ENCODE results near the gene EPB41L5.
"Not testable (repeated sequence)": the region's sequence is repeated elsewhere in the genome, so short reads cannot be mapped to it uniquely, and the experiment has no call there.

Gene EPB41L5

DNA sequence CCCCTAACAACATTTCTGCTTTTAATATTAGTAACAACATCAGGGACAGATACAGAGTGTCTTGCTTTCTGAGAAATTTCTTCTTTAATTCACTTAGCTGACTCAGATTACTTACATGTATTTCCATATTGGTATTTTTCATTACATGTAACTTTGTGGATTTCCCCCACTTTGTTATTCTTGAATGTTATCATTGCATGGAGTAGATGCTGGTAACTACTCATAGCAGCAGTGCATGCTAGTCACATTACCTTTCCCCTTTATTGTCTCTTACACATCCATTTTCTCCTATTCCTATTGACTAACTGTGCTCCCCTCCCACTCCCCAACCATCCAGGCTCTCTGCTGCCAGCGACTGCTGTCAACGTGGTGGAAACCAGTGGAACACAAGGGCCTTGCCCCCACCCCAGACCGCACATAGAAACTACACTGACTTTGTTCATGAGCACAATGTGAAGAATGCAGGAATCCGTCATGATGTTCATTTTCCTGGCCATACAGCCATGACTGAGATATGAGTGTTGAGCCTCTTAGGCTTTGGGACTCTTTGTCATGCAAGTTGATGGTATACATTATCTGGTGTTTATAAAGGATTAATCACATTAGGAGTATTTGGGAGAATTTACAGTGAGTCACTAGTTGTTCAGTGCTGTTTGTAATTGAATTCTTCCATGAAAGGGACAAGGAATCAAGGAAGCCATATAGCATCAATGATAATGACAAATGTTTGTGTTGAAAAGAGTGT is 91.0 kb downstream of the EPB41L5 start:
- DNase-seq = peak; percentile 97

DNA sequence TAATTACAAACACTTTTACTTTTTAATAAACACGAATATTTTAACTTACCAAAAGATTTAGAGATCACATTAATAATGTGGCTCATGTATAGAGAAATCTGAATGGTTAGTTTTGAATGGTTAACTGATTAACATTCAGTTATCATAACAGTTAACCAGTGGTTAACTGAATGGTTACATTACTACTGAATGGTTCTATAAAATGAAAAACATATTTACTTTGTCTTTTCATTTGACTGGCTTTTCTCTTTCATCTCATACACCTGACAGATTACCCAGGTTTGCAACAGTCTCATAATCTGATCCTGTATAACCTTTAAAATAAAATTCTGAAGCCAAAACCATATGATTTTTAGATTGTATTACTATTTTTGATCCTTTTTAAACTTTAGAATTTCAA is 91.9 kb downstream of the EPB41L5 start:
- DNase-seq = no peak

DNA sequence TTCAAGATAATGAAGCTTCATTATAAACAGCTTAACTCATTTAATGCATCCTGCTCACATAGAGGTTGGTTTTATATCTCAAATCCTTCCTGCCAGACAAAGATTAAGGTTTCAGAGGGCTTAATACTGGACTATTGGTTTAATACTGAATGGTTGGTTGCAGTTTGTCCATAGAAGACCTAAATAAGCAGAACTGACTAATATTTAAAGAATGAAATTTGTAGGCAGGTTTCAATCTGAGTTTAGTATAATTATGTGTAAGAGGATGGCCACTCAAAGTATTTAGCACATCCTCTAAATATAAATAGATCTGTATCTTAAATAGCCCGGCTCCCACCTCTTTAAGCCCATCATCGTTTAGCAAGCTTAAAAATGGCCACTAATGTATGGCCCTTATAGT is 92.5 kb downstream of the EPB41L5 start:
- peak; percentile 21 for DNase-seq

DNA sequence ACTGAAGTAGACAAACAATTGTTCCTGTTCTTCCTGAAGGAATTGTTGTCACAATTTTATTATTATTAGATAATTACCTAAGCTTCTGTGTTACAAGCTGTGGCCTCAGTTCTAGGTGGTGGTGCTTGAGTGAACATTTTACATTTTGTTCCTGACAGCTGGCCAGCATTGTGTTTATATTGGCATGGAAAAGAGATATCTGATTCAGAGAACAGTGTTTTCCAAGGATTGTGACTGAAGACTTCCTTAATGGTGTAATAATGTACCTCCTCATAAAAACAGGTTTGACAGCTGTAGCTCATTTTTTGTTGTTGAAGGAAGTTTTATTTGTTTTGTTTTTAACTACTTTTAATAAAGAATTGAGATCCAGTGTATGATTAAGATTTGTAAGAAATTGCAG is 95.2 kb downstream of the EPB41L5 start:
- peak; percentile 82 for DNase-seq

DNA sequence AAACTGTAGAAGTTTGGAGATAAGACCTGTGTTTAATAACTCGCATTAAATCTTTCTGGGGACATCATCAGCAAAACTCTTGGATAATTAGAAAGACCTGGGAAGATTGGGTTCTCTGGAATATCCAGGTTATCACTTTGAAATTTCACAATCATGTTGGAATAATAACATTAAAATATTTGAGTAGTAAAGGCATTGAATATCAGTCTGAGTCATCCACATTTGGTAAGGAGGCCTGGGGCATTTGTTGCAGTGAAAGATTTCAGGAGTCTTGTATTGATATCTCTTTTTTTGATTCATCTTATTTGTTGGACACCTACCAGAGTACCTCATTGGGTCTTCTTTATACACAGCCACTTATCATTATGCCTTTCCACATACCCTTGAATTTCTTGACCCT is 95.9 kb downstream of the EPB41L5 start:
- peak; percentile 60 for DNase-seq

DNA sequence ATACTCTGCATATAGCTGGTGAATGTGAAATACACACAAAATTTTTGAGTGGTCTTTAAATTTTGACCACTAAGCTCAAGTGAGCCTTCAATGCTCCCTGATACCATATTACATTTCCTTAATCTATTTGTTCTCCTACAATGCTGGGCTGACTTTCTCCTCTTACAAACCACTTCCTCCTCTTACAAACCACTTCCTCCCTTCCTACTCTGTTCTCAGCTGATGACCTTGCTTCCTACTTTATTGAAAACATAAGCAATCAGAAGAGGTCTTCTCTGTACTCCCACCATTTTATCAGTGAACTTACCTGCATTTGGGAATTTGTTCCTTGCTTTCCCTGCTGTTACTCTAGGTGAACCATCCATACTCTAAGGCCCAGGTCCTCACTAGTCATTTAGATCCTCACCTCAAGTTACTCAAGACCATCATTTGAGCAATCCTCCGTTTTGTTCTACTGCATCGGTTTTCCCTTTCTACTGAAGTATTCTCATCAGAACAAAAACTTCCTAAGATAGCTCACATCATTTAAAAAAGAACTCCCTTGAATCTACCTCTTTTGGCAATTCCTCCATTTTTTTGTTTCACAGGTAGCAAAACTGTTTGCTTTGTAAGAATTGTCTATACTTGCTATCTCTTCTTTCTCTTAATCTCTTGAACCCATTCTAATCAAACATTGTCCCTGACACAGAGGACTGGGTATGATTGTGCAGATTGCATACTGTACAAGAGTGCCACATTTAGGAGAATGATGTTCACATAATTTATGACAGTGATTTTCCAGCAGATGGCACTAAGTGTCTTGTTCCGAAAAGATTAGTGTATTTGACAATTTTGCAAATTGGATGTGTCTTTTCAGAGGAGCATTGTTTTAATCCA is 96.5 kb downstream of the EPB41L5 start:
- peak; percentile 57 for DNase-seq

DNA sequence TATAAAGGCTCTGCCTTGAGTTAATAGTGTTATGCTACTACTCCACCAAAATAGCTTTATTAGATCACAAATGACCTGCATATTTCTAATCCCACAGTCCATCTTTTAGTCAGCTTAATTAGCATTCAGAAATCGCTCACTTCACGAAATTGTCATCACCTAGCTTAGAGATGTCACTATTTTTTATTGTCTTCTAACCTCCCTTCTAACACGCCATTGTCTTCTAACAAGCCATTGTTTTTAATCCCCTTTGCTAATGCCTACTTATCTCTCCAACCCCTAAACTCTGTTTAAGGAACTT is 97.1 kb downstream of the EPB41L5 start:
- no peak for DNase-seq

DNA sequence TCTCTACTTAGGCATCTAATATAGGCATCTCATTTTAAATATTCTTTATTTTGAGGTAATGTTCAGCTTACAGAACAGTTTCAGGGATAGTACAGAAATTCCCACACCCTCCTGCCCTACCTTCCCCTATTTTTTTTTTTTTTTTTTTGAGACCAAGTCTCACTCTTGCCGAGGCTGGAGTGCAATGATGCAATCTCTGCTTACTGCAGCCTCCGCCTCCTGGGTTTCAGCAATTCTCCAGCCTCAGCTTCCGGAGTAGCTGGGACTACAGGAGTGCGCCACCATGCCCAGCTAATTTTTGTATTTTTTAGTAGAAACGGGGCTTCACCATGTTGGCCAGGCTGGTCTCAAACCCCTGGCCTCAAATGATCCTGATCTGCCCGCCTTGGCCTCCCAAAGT is 97.6 kb downstream of the EPB41L5 start:
- DNase-seq = no peak

DNA sequence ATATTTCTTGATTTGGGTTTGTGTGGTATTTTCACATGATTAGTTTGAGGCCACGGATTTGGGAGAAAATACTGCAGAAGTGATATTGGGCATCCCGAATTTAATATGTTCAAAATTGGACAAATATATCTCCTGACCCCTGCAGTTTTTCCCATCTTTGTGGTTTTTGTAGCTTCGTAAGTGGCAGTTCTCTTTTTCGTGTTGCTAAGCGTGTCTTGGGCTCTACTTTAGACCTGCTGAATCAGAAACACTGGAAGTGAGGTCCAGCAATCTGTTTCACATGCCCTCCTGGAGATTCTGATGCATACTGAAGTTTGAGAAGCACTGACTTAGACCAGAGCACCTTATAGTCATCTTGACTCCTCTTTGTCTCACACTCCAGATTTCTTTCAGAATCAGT is 98.3 kb downstream of the EPB41L5 start:
- no peak for DNase-seq

DNA sequence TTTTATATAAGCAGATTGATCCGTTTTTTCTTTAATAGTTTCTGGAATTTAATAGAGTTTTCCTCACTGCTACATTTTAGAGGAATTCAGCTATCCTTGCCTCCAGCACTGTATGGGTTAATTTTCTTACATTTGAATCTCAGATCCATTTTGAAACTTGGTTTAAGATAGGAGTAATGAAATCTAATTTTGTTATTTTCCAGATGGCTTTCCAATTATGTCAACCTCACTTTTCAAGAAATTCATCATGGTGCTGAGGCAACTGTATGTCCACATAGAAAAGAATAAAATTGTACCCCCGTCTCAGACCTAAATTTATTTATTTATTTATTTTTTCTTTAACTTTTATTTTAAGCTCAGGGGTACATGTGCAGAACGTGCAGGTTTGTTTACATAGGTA is 105.1 kb downstream of the EPB41L5 start:
- no peak for DNase-seq

DNA sequence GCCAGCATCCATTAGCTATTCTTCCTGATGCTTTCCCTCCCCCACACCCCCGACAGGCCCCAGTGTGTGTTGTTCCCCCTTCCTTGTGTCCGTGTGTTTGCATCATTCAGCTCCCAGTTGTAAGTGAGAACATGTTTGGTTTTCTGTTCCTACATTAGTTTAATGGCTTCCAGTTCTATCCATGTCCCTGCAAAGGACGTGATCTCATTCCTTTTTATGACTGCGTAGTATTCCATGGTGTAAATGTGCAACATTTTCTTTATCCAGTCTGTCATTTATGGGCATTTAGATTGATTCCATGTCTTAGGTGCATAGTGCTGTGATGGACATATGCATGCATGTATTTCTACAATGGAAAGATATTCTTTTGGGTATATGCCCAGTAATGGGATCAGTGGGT is 105.6 kb downstream of the EPB41L5 start:
- DNase-seq = no peak

DNA sequence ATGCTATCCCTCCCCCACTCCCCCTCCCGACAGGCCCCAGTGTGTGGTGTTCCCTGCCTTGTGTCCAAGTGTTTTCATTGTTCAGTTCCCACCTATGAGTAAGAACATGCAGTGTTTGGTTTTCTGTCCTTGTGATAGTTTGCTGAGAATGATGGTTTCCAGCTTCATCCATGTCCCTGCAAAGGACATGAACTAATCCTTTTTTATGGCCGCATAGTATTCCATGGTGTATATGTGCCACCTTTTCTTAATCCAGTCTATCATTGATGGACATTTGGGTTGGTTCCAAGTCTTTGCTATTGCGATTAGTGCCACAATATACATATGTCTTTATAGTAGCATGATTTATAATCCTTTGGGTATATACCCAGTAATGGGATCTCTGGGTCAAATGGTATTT is 108.5 kb downstream of the EPB41L5 start:
- not testable (repeated sequence) for DNase-seq

DNA sequence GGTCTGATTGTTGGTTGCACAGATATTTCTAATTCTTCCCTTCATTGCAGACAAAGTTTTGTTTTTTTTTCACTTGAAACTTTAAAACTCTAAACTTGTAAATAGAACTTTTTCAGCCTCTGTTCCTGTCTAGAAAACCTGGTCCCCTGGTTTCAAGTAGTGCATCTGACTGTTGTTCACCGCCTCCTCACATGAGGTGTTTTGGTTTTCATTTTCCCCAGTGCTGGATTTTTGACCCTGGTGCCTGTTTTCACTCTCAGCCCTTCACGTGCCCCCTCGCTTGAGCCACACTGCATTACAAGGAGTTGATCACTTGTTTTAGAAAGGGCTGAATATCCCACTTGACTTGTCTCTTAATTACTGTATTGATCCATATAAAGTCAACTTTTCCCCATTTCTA is 110.2 kb downstream of the EPB41L5 start:
- no peak for DNase-seq

DNA sequence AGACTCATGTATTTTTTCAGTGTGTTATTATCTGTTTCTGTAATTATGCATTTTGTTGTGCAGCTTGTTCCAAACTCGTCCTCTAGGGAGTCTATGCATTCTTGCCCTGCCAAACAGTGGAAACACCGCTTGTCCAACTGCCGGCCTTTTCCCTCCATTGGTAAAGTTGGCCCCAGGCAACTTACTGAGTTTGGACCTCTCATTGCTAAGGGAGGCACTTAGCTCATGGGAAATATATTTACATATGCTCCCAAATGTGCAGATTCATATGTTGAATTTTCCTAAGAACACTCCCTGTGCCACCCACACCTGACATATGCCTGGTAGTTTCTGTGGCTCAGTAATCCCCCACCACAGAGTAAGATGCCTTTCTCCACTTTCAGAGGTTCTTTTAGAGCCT is 112.3 kb downstream of the EPB41L5 start:
- no peak for DNase-seq

DNA sequence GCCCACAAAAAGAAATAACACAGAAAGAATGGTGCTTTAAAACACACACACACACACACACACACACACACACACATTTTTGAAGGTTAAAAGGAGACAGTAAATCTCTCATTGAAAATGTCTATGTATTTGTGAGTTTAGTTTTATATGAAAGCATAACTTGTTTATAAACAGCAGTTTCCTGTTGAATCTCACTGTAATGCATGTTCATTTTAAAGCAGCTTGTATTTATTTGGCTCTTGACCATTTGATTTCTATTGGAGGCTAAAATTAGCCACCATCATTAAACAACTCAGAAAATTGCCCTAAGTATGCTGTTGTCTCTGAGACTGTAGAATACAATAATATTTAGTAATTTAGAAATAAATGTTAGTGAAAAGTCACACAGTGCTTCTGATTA is 115.3 kb downstream of the EPB41L5 start:
- DNase-seq = no peak

DNA sequence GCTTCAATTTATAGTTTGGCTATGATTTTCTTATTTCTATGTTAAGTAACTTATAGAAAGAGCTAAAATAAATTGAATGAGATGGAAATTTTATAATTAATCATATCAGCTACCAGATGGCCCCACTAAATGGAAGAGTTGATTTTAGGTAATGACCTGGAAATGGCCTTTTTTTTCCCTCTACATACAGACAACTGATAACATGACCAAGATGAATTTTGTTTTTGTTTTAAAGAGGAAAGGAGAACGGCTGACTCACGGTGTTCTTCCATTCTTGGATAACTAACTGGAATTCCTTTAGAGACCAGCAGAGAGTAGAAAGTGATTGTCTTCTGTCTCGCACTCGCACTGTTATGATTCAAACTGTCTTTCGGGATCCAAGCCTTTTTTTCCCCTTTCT is 119.3 kb downstream of the EPB41L5 start:
- peak; percentile 55 for DNase-seq

DNA sequence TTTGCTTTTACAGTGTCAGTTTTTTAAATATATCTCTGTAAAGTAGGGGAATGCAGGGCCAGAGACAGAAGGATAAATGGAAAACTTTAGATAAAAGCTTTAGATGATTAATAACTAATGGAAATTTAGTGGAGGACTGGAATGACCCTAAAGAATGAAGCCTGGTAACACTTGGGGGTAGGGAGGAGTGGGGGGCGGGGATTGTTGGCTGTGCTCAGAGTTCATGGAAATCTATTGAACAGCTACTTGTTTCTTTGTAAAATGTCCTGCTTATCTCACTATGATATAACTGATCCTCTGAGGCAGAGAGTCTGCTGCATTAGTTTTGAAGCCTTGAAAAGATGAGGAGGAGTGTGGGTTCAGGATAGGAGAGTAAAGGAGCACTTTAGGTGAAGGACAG is 119.8 kb downstream of the EPB41L5 start:
- DNase-seq = no peak

DNA sequence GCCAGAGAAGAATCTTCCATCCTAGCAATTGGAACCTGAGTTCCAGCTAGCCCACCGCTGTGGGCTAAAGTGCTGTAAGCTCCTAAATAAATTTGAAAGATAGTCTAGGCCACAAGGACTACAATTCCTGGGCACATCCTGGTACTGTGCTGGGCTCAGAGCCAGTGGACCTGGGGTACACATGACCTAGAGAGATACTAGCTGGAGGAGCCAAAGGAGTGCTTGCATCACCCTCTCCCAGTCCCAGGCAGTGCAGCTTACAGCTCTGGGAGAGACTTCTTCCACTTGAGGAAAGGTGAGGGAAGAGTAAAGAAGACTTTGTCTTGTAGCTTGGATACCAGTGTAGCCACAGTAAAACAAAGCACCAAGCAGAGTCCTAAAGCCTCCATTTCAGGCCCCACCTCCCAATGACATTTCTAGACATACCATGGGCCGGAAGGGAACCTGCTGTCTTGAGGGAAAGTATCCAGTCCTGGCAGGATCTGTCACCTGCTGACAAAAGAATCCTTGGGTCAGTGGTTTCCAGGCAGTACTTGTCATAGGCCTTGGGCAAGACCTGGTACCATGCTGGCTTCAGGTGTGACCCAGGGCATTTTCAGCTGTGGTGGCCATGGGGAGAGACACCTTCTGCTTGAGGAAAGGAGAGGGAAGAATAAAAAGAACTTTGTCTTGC is 120.8 kb downstream of the EPB41L5 start:
- DNase-seq = no peak

DNA sequence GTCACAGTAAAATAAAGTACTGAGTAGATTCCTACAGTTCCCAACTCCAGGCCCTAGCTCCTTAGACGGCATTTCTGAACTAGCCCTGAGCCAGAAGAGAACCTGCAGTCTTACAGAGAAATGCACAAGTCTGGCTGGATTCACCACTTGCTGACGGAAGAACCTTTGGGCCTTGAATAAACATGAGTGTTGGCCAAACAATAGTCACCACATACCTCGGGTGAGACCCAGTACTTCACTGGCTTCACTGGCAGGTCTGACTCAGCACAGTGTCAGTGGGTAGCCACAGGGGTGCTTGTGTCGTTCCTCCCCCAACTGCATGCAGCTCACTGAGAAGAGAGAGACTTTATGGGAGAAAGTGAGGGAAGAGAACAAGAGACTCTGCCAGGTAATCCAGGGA is 121.4 kb downstream of the EPB41L5 start:
- DNase-seq = peak; percentile 96

DNA sequence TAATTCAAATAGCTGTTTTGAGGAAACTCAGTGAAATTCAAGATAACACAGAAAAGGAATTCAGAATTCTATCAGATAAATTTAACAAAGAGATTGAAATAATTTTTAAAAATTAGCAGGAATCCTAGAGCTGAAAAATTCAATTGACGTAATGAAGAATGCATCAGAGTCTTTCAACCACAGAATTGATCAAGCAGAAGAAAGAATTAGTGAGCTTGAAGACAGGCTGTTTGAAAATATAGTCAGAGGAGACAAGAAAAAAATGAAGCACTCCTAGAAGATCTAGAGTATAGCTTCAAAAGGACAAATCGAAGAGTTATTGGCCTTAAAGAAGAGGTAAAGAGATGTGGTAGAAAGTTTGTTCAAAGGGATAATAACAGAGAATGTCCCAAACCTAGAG is 122.1 kb downstream of the EPB41L5 start:
- DNase-seq = not testable (repeated sequence)

DNA sequence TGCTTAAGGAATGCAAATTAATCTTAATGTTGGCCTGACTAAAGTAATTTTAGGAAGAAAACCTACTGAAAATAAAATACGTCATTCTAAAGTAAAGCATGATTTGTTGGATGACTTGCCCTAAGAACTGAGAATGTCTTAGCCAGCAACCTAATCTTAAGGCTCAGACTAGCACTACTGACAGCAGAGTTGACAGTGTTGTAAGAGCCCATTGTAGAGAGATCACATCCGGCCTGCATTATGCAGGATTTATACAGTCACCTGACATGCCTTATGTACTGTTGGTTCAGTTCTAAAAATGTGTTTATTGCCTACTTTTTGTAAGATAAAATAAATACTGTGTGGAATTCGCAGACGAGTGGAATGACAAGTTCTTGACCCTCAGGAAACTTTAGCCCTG is 128.0 kb downstream of the EPB41L5 start:
- DNase-seq = no peak

DNA sequence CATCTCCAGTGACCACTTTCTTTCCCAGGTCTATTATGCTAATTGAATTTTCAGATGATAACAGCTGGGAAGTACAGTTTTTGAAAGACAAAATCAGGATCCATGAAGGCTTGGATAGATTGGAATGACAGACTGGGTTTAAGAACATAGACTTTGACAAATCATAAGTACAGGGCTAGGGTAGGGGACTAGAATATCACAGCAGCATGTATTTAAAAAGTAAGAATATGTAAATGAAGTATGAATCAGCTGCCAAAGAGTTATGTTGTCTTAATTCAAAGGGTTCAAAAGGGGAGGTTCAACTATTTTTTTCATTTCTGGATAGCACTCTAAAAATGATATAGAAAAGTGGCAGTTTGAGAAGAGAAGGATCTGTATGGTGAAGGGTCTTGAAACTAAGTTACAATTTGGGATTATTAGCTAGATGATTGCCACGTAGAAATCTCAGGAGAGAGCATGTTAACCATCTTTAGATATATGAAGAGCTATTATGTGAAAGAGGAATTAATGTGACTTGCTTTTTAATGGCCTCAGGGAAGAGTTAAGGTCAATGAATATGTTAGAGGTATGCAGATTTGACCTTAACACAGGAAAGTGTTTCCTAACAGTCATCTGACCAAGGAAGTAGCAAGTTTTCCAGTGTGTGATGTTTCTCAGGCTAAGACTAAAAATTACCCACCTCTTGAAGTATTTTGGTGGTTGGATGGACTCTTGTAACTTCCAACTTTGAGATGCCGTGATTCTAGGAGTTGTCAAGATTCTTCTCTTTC is 128.6 kb downstream of the EPB41L5 start:
- DNase-seq = no peak

DNA sequence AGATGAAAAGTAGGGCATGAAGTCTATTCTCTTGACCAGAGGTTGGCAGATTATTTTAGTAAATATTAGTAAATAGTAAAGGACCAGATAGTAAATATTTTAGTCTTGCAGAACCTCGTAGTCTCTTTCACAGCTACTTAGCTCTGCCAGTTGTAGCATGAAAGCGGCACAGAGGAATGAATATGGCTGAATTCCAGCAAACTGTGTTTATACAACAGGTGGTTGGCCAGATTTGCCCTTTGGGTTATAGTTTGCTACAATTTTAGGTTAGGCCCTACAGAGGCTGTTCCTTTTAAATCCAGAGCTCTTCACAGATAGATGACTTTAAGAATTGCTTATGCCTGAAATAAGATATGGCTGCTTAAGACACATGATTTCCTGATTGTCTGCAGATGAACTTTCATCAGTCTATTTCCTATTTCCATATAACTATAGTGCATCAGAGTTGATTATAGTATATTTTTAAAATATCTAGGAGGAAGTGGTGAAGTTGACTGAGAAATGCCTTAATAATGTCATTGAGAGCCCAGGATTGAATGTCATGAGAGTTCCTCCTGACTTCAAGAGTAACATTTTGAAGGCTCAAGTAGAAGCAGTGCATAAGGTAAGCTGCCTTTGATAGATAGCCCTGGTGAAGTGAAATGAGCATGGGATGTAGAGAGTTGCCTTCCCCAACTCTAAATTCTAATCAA is 129.8 kb downstream of the EPB41L5 start:
- DNase-seq = no peak
